GM18526 (cell line): ENCODE measurements around the gene CDK14.

Source experiments
- POLR2A ChIP-seq: IDR thresholded peaks from 3 replicates; pipeline ENCODE4 v1.6.1; 2011; ENCODE audit not compliant: insufficient read length; ENCODE audit errors: extremely low read depth

Gene CDK14

DNA sequence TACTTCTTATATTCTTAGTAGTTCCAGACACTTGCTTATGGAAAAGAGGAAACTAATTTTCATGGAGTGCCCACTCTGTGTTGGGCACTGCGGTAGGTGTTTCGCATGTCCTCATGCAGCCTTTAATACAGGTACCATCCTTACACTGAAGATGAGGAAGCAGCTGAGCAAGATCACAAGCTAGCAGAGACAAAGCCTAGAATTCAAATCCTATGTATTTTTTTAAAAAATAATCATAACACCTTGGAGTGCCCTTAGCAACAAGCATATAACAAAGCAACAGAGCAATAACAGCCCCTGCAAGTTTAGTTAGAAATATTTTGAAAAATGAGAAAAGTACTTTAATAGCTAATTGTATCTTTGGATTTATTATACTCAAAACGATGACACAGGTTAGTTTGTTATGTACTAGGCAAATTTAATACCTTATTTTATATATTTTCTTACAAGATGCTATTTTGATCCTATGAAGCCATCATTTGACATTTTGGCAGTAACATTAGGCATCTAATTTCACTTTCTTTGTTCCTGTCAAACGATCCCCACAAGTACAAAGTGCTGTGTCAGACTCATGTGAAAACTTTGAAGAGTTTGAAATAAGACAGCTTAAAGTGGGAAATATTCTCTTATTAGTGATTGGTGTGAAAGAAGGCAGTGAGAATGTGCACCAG, 245.8 kb downstream of the CDK14 start:
- TF ChIP-seq POLR2A: no peak

DNA sequence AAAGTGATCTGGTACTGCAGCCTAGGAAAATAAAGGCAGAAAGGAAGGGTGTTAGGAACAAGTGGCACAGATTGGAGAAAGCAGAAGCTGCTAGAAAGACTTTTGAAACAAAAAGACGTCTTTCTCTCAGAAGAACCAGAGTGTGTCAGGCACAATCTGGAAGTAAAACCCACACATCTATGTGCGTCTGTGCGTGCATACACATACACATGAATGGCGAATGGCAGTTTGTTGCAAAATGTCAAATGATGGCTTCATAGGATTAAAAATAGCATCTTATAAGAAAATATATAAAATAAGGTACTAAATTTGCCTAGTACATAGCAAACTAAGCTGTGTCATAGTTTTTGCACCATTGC, 246.3 kb downstream of the CDK14 start:
- no peak for TF ChIP-seq POLR2A

DNA sequence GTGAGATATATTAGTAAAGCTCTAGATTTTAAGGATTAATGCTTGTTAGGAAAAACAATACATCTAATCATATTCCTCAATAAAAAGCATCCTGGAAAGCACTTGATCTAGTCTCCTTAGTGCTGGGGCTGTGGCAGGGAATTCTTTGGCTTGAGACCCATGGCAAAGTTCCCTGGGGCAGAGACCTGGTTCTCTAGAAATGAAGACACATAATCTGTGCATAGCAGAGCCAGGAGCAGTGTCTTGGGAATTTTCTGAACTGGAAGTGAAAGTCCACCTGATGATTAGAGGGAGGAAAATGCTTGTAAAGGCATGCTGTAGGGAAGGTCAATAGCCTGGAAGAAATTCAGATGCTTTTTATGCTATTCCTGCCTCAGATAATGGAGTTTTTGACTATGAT, 247.4 kb downstream of the CDK14 start:
- TF ChIP-seq POLR2A: no peak

DNA sequence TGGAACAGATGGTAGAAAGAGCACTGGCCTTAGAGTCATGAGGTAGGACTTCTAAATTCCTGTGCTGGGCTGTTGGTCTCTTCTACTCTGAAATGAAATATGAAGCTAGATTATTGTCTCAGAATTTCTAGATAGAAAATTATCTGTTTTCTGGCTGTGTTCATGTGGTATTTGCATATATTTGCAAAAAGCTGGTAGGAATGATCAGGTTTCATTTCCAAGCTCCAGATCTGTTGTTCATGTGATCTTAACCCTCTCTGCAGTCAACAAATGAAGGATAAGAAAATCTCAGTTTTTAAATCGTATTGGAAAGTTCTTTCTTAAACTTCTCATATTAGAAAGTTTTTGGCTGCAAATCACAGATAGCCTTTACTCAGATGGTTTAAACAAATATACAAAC, 248.3 kb downstream of the CDK14 start:
- no peak for TF ChIP-seq POLR2A

DNA sequence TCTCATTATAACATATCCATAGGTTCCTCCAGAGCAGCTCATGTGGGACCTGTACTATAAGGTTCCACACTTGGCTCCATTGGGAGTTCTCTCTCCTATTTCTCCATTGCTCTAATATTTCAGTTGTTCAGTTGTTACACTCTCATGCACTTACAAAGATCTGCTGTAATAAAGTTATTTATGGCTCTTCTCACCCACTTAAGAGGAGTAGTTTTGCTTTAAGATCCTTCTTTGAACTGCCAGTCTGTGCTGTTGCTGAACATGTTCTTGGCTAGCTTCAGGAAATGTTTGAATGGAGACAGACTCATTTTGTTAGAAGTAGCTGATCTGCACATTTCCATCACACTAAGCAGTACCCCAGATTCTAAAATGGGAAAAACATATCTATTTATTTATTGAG, 250.1 kb downstream of the CDK14 start:
- TF ChIP-seq POLR2A: no peak

DNA sequence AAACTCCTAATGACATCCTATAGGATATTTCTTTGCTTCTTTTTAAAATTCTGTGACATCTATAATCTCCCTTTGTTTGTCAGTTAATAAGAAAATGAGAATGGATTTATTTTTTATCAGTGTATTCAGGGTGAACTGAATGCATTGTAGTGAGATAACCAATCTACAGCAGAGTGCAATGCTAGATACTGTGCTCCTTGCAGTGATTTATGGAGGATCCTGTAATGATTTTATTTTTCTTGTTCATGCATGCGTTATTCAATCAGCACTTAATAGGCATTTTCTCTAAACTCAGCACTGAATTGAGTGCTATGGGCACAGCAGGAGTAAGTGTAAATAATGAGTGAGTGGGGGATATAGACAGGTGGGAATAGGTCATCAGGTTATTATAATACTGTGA, 253.9 kb downstream of the CDK14 start:
- no peak for TF ChIP-seq POLR2A

DNA sequence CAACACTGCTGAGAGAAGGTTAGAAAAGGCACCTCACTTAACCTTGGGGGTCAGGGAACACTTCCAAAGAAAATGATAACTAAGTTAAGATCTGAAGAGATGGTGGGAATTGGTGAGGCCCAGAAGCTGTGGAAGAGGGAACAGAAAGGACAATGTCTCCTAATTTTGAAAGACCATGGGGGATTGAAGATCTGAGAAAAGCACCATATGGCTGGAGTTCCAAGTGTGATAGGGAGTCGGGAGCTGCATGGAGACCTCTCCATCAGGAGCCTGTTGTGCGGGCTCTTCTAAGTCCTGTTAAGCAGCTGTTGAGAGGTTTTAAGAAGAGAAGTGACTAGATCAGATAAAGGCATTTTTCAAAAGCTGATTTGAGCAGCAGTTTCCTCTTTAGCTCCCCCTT, 254.3 kb downstream of the CDK14 start:
- TF ChIP-seq POLR2A: no peak

DNA sequence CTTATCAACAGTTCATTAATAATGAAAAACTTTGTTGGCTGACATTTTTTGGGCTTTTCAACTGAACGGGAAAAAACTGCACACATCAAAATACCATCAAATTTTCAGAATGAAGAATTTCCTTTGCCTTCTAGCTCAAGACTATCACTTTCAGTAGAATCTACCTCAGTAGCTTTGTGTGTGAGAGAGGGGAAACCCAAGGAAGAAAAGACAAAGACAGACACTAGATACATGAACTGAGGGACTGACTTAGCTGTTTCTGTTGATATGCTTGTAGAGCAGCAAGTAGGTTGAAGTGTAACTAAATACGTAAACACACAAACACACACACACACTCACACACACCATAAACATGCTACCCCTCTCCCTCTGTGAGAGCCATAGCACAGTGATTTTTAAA, 257.1 kb downstream of the CDK14 start:
- no peak for TF ChIP-seq POLR2A

DNA sequence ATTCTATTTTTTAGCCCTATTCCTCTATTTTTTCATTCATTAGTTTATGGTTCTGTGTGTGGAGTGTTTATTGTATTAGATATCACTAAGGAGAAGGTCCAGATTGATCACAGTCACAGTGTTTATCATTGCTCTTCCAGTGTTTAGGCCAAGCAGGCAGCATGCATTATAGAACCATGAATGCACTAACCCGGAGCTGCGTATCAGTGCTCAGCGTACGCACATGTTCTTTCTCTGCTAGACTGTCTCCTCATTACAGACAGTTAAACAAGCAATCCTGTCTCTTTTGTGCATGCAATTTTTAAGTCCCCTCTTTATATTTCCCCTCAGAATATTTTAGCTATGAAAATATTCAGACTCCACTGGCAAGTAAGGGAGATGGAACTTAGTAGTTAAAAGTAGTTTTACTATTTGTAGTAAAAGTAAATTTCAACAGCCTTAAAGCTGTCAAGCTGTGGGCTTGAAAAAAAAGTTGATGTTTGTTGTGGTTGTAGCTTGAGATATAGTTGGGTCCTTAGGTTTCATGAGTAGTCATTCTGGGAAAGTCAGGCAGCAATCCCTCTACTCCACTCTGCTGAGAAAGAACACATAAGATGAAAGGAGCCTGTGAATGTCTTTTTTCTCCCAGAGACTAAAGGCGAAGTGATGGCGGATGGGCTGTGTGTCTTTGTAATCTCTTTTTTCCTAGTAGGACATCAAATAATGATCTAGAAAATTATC, 260.4 kb downstream of the CDK14 start:
- TF ChIP-seq POLR2A: no peak

DNA sequence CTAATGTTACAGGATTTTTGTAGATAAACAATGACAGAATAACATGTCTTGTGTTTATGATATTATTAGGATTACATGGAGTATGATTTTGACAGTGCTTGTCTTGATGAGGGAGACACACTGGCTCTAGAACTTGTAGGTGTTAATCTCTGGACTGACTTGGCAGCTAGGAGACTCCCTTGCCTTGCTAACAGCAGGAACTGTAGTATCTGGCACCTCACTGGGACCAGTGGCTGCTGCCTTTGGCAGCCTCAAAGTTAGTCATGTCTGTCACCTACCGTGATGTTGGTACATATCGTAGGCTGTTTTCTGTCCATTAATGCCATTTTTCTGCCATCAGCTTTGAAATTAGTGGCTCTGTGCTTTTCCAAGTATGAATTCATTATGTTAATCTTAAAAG, 261.5 kb downstream of the CDK14 start:
- no peak for TF ChIP-seq POLR2A

DNA sequence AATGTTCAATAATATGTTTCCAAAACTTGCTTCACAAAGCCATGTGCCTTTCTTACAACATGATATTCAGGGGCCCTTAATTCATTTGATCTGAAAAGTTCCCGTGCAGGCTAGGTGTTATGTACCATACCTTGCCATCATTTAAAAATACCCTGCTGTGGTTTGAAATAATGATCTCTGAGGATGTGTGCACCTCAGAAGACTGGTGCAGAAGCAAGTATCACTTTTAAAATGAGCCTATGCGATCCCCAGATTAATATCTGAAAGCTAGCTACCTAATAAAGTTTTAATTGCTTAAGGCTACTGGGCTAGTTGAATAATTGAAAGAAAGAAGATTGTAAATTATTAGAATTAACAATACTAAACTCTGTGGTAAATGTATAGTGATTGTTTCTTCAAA, 262.4 kb downstream of the CDK14 start:
- no peak for TF ChIP-seq POLR2A

DNA sequence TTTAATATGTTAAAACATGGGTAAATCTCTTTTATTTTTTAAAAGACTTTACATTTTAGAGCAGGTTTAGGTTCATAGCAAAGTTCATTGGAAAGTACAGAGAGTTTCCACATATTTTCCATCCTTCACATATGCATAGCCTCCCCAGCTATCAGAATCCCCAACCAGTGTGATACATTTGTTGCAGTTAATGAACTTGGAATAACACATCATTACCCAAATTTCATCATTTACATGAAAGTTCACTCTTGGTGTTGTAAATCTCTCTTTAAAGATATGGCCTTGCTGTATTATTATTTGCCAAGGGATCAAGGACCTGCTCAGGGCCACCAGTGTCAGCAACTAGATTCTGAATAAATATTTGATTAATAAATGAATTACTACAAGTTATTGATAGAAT, 263.4 kb downstream of the CDK14 start:
- TF ChIP-seq POLR2A: no peak

DNA sequence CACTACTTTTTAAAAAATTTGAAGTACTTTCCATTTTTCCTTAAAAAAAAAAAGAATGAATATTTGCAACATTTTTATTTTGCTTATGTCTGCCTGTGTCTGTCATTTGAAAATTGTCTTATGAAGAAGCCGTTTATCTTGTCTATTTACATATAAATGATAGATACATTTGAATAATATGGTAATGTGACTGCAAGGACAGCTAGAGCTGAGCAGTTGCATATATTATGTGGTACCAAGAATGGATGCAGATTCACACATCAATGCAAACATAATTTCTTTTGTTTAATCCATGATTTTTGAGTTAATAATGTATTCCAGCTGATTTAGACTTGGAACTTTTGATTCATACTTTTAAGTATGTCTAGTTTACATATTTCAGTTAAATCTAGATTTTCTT, 268.0 kb downstream of the CDK14 start:
- TF ChIP-seq POLR2A: no peak

DNA sequence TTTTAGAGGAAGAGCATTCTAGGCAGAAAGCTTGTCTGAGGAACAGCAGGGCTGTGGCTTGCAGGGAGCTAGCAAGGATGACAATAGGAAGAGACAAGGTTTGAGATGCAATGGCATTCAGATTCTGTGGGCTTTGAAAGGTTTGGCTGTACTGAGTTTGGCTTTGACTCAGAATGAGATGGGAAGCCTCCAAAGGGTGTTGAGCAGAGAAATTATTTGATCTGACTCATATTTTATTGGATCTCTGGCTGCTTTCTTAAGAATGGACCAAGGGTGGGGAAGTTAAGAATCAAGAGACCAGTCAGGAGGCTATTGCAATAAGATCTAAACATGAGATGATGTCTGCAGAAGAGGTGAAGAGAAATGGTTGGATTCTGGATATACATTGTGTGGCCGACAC, 273.2 kb downstream of the CDK14 start:
- TF ChIP-seq POLR2A: no peak

DNA sequence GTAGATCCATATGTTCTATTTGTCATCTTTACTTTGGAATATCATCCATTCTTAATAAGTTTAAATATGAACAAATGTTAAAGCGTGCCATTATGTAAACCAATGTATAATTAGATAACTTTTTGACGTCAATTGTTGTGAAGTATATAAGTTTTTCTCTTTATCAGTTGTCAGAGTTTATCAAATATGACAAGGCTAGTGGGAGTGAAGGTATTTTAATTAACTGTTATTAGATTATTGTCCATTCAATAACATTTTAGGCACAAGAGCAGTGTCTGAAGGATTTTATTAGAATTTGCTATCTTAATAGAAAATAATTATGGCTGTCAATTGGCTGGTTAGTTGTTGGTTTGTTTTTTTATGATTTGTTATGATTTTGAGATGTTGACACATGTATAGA, 280.6 kb downstream of the CDK14 start:
- no peak for TF ChIP-seq POLR2A

DNA sequence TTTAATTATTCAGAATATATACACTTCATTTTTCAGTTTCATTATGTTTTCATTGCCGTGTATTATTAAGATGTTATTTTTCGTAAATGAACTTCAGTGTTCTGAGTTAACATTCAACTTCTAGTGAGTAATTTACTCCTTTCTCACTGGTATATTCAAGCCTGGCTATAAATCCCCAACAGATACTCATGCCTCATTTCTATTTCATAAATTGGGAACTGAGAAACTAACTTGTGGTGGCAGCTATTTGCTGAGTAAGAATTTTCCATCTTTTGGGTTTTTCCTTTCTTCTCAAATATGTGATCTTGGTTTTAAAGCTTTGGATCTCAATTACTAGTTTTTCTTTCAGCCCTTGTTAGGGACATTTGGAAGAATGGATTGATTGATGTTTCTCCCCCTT, 281.1 kb downstream of the CDK14 start:
- no peak for TF ChIP-seq POLR2A

DNA sequence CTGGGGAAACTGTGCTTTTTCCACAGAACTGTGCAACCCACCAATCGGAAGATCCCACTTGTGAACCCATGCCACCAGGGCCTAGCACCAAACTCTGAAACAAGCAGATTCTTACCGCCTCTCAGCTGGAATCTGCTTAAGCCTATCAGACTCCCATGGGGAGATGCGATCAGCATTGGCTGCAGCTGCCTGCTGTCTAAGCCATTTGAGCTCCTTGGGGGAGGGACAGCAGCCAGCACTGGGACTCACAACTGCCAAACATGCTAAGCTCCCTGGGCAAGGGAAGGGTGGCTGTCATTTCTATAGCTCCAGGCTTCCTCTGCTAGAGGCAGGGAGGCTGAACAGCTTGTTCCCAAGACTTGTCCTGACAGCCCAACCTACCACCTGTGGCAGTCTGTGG, 283.8 kb downstream of the CDK14 start:
- no peak for TF ChIP-seq POLR2A
